ENCODE measurements around the gene TRPV4. TPM values are rescaled to one million over a fixed set of nuclear protein-coding genes. Genes with fewer than 3 reads are reported as not detected.

Gene TRPV4
- total RNA-seq, 2 experiments from 2014 or later, result 2.1 TPM; not detected in 1

DNA sequence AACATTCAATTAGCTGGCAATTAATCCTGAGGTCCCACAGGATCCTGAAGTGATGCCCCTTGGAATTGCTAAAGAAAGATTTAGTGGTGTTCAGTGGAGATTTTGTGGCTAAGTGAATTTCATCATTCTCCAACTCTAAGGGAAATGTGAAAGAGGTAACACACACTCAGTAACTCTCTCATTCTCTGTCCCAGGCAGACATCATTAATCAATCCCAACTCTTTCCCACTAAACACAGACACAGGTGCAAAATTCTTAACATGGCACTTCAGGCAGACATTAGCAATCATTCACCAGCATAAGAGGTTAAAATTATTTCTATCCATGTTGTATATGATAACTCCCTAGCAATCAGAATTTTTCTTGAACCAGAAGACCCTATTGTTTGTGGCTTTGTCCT, 40.2 kb downstream of the TRPV4 start:
- Histone ChIP-seq H2AFZ (ENCODE audit: low read length) (no peak overlapping the region), H3K36me3 (ENCODE audit: insufficient read depth, low read length) (no peaks in the 10 kb centered on the region), H3K27ac (ENCODE audit: low read depth, low read length, poor library complexity, severe bottlenecking) (no peak overlapping the region), H3K9me2 (ENCODE audit: insufficient read depth, low read length) (no peaks in the 10 kb centered on the region), H3K9me3 (ENCODE audit: low read length) (no peaks in the 10 kb centered on the region), H3K4me3 (ENCODE audit: low read depth, low read length, poor library complexity, severe bottlenecking) (no peak overlapping the region), H4K20me1 (ENCODE audit: insufficient read depth, low read length) (no peaks in the 10 kb centered on the region), H3K79me2 (ENCODE audit: insufficient read depth, low read depth, low read length) (no peaks in the 10 kb centered on the region), H3K4me2 (ENCODE audit: low read length) (no peak overlapping the region), H3K4me1 (ENCODE audit: insufficient read depth, low read length, poor library complexity, severe bottlenecking) (no peaks in the 10 kb centered on the region)
- ChIA-PET POLR2A (no interaction called here), CTCF (ENCODE audit: unreplicated experiment) (no interaction called here)
- no TSS peak for BruUV-seq (replicated peaks)
- no peak for DNase-seq (ENCODE audit: low spot score)
- intact Hi-C loops (cut with micrococcal nuclease; ENCODE audit: unreplicated experiment), result no loop called here
- TF ChIP-seq CTCF (conservative IDR thresholded peaks at IDR 0.05; ENCODE audit: low read length) (no peak), EZH2phosphoT487 (IDR thresholded peaks at IDR 0.05; ENCODE audit: borderline replicate concordance, low read depth, low read length) (no peak)

GRCh38 chr12:109789526-109790048, 43.6 kb downstream of the TRPV4 start:
- H3K4me3 ChIP-seq (ENCODE audit: low read depth, low read length, poor library complexity, severe bottlenecking), result no peak overlapping the region
- H2AFZ ChIP-seq (ENCODE audit: low read length), result no peak overlapping the region
- H3K9me3 ChIP-seq (ENCODE audit: low read length), result no peaks in the 10 kb centered on the region
- no peaks in the 10 kb centered on the region for H3K79me2 ChIP-seq (ENCODE audit: insufficient read depth, low read depth, low read length)
- H3K9me2 ChIP-seq (ENCODE audit: insufficient read depth, low read length), result no peaks in the 10 kb centered on the region
- H3K4me1 ChIP-seq (ENCODE audit: insufficient read depth, low read length, poor library complexity, severe bottlenecking), result no peaks in the 10 kb centered on the region
- no peak overlapping the region for H3K4me2 ChIP-seq (ENCODE audit: low read length)
- intact Hi-C loops (cut with micrococcal nuclease; ENCODE audit: unreplicated experiment), result no loop called here
- no TSS peak for BruUV-seq (replicated peaks)
- H4K20me1 ChIP-seq (ENCODE audit: insufficient read depth, low read length), result no peaks in the 10 kb centered on the region
- TF ChIP-seq CTCF (conservative IDR thresholded peaks at IDR 0.05; ENCODE audit: low read length) (no peak), EZH2phosphoT487 (IDR thresholded peaks at IDR 0.05; ENCODE audit: borderline replicate concordance, low read depth, low read length) (no peak)
- POLR2A ChIA-PET, result interaction anchor here (0.7 kb wide), 1 partner anchor 174 kb away, joined by 3 read pairs; no protein-coding TSS in a partner anchor
- DNase-seq (ENCODE audit: low spot score), result no peak
- H3K27ac ChIP-seq (ENCODE audit: low read depth, low read length, poor library complexity, severe bottlenecking), result no peak overlapping the region
- H3K36me3 ChIP-seq (ENCODE audit: insufficient read depth, low read length), result no peaks in the 10 kb centered on the region
- CTCF ChIA-PET (ENCODE audit: unreplicated experiment), result interaction anchor here (0.6 kb wide), 1 partner anchor 103 kb away, joined by 3 read pairs; no protein-coding TSS in a partner anchor

- Histone ChIP-seq H3K4me3 (ENCODE audit: low read depth, low read length, poor library complexity, severe bottlenecking) (no peak overlapping the region), H3K4me2 (ENCODE audit: low read length) (no peak overlapping the region), H3K27ac (ENCODE audit: low read depth, low read length, poor library complexity, severe bottlenecking) (no peak overlapping the region), H3K4me1 (ENCODE audit: insufficient read depth, low read length, poor library complexity, severe bottlenecking) (no peaks in the 10 kb centered on the region), H3K9me2 (ENCODE audit: insufficient read depth, low read length) (no peaks in the 10 kb centered on the region), H3K9me3 (ENCODE audit: low read length) (no peaks in the 10 kb centered on the region), H2AFZ (ENCODE audit: low read length) (no peak overlapping the region), H4K20me1 (ENCODE audit: insufficient read depth, low read length) (no peaks in the 10 kb centered on the region), H3K36me3 (ENCODE audit: insufficient read depth, low read length) (no peaks in the 10 kb centered on the region), H3K79me2 (ENCODE audit: insufficient read depth, low read depth, low read length) (no peaks in the 10 kb centered on the region)
- BruUV-seq (replicated peaks), result no TSS peak
- ChIA-PET CTCF (ENCODE audit: unreplicated experiment) (no interaction called here), POLR2A (no interaction called here)
- no peak for TF ChIP-seq EZH2phosphoT487 (IDR thresholded peaks at IDR 0.05; ENCODE audit: borderline replicate concordance, low read depth, low read length)
- TF ChIP-seq CTCF (conservative IDR thresholded peaks at IDR 0.05; ENCODE audit: low read length), result no peak
- intact Hi-C loops (cut with micrococcal nuclease; ENCODE audit: unreplicated experiment), result no loop called here
- no peak for DNase-seq (ENCODE audit: low spot score)
Measured at GRCh38 chr12:109786799-109787198, 46.4 kb downstream of the TRPV4 start.

All from OCI-LY7 (cell line).